Measurements from ENCODE around the gene EPN2.

EPN2 gene

GRCh38 chr17:19311421-19312215 is 74.5 kb downstream of the EPN2 start:
- no peak for DNase-seq (ENCODE audit: low read depth)

- no peak for DNase-seq (ENCODE audit: low read depth)
Measured at GRCh38 chr17:19312406-19312805, 75.2 kb downstream of the EPN2 start.

GRCh38 chr17:19313066-19313745 is 76.0 kb downstream of the EPN2 start:
- DNase-seq (ENCODE audit: low read depth): no peak

- DNase-seq (ENCODE audit: low read depth): no peak
Measured at GRCh38 chr17:19313746-19314651, 76.8 kb downstream of the EPN2 start.

- DNase-seq (ENCODE audit: low read depth): no peak
Measured at GRCh38 chr17:19315104-19315503, 77.9 kb downstream of the EPN2 start.

GRCh38 chr17:19316761-19317358 is 79.7 kb downstream of the EPN2 start:
- DNase-seq (ENCODE audit: low read depth): no peak

- DNase-seq (ENCODE audit: low read depth): no peak
Measured at GRCh38 chr17:19317359-19318095, 80.4 kb downstream of the EPN2 start.

- no peak for DNase-seq (ENCODE audit: low read depth)
Measured at GRCh38 chr17:19318611-19319010, 81.4 kb downstream of the EPN2 start.

GRCh38 chr17:19319771-19320505 is 82.8 kb downstream of the EPN2 start:
- no peak for DNase-seq (ENCODE audit: low read depth)

- no peak for DNase-seq (ENCODE audit: low read depth)
Measured at GRCh38 chr17:19320876-19321275, 83.7 kb downstream of the EPN2 start.

GRCh38 chr17:19321481-19322128 is 84.4 kb downstream of the EPN2 start:
- no peak for DNase-seq (ENCODE audit: low read depth)

GRCh38 chr17:19322129-19322505 is 85.0 kb downstream of the EPN2 start:
- DNase-seq (ENCODE audit: low read depth): no peak

- no peak for DNase-seq (ENCODE audit: low read depth)
Measured at GRCh38 chr17:19322861-19323260, 85.7 kb downstream of the EPN2 start.

GRCh38 chr17:19325542-19325941 is 88.4 kb downstream of the EPN2 start:
- no peak for DNase-seq (ENCODE audit: low read depth)

- DNase-seq (ENCODE audit: low read depth): no peak
Measured at GRCh38 chr17:19327031-19327783, 90.0 kb downstream of the EPN2 start.

GRCh38 chr17:19328441-19329061 is 91.4 kb downstream of the EPN2 start:
- no peak for DNase-seq (ENCODE audit: low read depth)

- DNase-seq (ENCODE audit: low read depth): no peak
Measured at GRCh38 chr17:19329136-19329535, 92.0 kb downstream of the EPN2 start.

GRCh38 chr17:19329839-19330238 is 92.7 kb downstream of the EPN2 start:
- DNase-seq (ENCODE audit: low read depth): no peak

- DNase-seq (ENCODE audit: low read depth): no peak
Measured at GRCh38 chr17:19330271-19330670, 93.1 kb downstream of the EPN2 start.

Data from activated gamma-delta T cell treated with anti-CD3 and anti-CD28 coated beads, Interleukin-2, amount 50 U/mL, for 16 hours (primary cell).